K562 (cell line): Measurements from ENCODE around the gene MYMX. TPM values are rescaled to one million over a fixed set of nuclear protein-coding genes. Genes with fewer than 3 reads are reported as not detected.

Source experiments
- CBFA2T2 ChIP-seq: fragments of 450-650 bp; conservative IDR thresholded peaks from 2 replicates; pipeline ENCODE4 v1.6.1; 2017; ENCODE audit warnings: mild to moderate bottlenecking
- ZFX ChIP-seq: sonication (generic); formaldehyde crosslinking; IDR thresholded peaks from 2 replicates; pipeline ENCODE4 v1.8.0; 2022; ENCODE audit warnings: mild to moderate bottlenecking, missing genetic modification reagents, moderate library complexity
- polyA plus RNA-seq, 8 experiments: library from polyadenylated mRNA; depleted of rRNA in 4 of 8; stranded (reverse) in 5 of 8; unstranded in 3 of 8; fragments of >200 nt; fragmentation: Nextera tagmentation in 2 of 8; fragmentation: Illumina TruSeq in 1 of 8; extraction: Ambion mirVana in 2 of 8; extraction: Trizol in 1 of 8; gene quantifications; 2 replicates each; pipeline versions ENCODE4 v1.2.1 to v1.2.3, GENCODE V29; 2011 to 2014; ENCODE audit warnings: inconsistent platforms in 1 of 8, missing spikeins in 1 of 8
- total RNA-seq, 7 experiments: library from RNA; depleted of rRNA in 6 of 7; stranded (reverse); fragments of >200 nt in 6 of 7; fragmentation: Illumina TruSeq in 2 of 7; extraction: Trizol in 2 of 7; gene quantifications; 2 replicates each; pipeline versions ENCODE4 v1.2.1 to v1.2.3, GENCODE V29; 2011 to 2021; ENCODE audit warnings: low replicate concordance in 1 of 7
- TF ChIP-seq, protein P1 (sequence below): fragments of 450-650 bp; IDR thresholded peaks from 2 replicates; pipeline ENCODE4 v1.6.1; 2016; ENCODE audit warnings: mild to moderate bottlenecking, moderate library complexity
- TF ChIP-seq, protein P2 (sequence below): sonication (generic); formaldehyde crosslinking; IDR thresholded peaks from 2 replicates; pipeline ENCODE4 v1.8.0; 2022; ENCODE audit warnings: mild to moderate bottlenecking, low read depth, missing genetic modification reagents
- TF ChIP-seq, protein P3 (sequence below), 2 experiments: fragments of 450-650 bp; IDR thresholded peaks; 2 replicates each; pipeline ENCODE4 v1.6.1; 2016; ENCODE audit warnings: mild to moderate bottlenecking in 2 of 2, borderline replicate concordance in 1 of 2, low read depth in 1 of 2, moderate library complexity in 1 of 2

MYMX gene
- total and polyA plus RNA-seq, 9 of the 15 experiments (the other 6 are each of a cell fraction or from before 2014, with no cell fraction given), result 0.12 TPM; not detected in 8

- TF ChIP-seq, protein P1, sequence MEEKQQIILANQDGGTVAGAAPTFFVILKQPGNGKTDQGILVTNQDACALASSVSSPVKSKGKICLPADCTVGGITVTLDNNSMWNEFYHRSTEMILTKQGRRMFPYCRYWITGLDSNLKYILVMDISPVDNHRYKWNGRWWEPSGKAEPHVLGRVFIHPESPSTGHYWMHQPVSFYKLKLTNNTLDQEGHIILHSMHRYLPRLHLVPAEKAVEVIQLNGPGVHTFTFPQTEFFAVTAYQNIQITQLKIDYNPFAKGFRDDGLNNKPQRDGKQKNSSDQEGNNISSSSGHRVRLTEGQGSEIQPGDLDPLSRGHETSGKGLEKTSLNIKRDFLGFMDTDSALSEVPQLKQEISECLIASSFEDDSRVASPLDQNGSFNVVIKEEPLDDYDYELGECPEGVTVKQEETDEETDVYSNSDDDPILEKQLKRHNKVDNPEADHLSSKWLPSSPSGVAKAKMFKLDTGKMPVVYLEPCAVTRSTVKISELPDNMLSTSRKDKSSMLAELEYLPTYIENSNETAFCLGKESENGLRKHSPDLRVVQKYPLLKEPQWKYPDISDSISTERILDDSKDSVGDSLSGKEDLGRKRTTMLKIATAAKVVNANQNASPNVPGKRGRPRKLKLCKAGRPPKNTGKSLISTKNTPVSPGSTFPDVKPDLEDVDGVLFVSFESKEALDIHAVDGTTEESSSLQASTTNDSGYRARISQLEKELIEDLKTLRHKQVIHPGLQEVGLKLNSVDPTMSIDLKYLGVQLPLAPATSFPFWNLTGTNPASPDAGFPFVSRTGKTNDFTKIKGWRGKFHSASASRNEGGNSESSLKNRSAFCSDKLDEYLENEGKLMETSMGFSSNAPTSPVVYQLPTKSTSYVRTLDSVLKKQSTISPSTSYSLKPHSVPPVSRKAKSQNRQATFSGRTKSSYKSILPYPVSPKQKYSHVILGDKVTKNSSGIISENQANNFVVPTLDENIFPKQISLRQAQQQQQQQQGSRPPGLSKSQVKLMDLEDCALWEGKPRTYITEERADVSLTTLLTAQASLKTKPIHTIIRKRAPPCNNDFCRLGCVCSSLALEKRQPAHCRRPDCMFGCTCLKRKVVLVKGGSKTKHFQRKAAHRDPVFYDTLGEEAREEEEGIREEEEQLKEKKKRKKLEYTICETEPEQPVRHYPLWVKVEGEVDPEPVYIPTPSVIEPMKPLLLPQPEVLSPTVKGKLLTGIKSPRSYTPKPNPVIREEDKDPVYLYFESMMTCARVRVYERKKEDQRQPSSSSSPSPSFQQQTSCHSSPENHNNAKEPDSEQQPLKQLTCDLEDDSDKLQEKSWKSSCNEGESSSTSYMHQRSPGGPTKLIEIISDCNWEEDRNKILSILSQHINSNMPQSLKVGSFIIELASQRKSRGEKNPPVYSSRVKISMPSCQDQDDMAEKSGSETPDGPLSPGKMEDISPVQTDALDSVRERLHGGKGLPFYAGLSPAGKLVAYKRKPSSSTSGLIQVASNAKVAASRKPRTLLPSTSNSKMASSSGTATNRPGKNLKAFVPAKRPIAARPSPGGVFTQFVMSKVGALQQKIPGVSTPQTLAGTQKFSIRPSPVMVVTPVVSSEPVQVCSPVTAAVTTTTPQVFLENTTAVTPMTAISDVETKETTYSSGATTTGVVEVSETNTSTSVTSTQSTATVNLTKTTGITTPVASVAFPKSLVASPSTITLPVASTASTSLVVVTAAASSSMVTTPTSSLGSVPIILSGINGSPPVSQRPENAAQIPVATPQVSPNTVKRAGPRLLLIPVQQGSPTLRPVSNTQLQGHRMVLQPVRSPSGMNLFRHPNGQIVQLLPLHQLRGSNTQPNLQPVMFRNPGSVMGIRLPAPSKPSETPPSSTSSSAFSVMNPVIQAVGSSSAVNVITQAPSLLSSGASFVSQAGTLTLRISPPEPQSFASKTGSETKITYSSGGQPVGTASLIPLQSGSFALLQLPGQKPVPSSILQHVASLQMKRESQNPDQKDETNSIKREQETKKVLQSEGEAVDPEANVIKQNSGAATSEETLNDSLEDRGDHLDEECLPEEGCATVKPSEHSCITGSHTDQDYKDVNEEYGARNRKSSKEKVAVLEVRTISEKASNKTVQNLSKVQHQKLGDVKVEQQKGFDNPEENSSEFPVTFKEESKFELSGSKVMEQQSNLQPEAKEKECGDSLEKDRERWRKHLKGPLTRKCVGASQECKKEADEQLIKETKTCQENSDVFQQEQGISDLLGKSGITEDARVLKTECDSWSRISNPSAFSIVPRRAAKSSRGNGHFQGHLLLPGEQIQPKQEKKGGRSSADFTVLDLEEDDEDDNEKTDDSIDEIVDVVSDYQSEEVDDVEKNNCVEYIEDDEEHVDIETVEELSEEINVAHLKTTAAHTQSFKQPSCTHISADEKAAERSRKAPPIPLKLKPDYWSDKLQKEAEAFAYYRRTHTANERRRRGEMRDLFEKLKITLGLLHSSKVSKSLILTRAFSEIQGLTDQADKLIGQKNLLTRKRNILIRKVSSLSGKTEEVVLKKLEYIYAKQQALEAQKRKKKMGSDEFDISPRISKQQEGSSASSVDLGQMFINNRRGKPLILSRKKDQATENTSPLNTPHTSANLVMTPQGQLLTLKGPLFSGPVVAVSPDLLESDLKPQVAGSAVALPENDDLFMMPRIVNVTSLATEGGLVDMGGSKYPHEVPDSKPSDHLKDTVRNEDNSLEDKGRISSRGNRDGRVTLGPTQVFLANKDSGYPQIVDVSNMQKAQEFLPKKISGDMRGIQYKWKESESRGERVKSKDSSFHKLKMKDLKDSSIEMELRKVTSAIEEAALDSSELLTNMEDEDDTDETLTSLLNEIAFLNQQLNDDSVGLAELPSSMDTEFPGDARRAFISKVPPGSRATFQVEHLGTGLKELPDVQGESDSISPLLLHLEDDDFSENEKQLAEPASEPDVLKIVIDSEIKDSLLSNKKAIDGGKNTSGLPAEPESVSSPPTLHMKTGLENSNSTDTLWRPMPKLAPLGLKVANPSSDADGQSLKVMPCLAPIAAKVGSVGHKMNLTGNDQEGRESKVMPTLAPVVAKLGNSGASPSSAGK, result peak; percentile 89
- TF ChIP-seq, protein P2, sequence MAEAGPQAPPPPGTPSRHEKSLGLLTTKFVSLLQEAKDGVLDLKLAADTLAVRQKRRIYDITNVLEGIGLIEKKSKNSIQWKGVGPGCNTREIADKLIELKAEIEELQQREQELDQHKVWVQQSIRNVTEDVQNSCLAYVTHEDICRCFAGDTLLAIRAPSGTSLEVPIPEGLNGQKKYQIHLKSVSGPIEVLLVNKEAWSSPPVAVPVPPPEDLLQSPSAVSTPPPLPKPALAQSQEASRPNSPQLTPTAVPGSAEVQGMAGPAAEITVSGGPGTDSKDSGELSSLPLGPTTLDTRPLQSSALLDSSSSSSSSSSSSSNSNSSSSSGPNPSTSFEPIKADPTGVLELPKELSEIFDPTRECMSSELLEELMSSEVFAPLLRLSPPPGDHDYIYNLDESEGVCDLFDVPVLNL, result peak; percentile 81
- TF ChIP-seq CBFA2T2 (0 out of 2 replicates have a peak, but pooled peaks have one; percentile 7), ZFX (CRISPR knock-in tag) (peak; percentile 59)
- TF ChIP-seq, protein P3, sequence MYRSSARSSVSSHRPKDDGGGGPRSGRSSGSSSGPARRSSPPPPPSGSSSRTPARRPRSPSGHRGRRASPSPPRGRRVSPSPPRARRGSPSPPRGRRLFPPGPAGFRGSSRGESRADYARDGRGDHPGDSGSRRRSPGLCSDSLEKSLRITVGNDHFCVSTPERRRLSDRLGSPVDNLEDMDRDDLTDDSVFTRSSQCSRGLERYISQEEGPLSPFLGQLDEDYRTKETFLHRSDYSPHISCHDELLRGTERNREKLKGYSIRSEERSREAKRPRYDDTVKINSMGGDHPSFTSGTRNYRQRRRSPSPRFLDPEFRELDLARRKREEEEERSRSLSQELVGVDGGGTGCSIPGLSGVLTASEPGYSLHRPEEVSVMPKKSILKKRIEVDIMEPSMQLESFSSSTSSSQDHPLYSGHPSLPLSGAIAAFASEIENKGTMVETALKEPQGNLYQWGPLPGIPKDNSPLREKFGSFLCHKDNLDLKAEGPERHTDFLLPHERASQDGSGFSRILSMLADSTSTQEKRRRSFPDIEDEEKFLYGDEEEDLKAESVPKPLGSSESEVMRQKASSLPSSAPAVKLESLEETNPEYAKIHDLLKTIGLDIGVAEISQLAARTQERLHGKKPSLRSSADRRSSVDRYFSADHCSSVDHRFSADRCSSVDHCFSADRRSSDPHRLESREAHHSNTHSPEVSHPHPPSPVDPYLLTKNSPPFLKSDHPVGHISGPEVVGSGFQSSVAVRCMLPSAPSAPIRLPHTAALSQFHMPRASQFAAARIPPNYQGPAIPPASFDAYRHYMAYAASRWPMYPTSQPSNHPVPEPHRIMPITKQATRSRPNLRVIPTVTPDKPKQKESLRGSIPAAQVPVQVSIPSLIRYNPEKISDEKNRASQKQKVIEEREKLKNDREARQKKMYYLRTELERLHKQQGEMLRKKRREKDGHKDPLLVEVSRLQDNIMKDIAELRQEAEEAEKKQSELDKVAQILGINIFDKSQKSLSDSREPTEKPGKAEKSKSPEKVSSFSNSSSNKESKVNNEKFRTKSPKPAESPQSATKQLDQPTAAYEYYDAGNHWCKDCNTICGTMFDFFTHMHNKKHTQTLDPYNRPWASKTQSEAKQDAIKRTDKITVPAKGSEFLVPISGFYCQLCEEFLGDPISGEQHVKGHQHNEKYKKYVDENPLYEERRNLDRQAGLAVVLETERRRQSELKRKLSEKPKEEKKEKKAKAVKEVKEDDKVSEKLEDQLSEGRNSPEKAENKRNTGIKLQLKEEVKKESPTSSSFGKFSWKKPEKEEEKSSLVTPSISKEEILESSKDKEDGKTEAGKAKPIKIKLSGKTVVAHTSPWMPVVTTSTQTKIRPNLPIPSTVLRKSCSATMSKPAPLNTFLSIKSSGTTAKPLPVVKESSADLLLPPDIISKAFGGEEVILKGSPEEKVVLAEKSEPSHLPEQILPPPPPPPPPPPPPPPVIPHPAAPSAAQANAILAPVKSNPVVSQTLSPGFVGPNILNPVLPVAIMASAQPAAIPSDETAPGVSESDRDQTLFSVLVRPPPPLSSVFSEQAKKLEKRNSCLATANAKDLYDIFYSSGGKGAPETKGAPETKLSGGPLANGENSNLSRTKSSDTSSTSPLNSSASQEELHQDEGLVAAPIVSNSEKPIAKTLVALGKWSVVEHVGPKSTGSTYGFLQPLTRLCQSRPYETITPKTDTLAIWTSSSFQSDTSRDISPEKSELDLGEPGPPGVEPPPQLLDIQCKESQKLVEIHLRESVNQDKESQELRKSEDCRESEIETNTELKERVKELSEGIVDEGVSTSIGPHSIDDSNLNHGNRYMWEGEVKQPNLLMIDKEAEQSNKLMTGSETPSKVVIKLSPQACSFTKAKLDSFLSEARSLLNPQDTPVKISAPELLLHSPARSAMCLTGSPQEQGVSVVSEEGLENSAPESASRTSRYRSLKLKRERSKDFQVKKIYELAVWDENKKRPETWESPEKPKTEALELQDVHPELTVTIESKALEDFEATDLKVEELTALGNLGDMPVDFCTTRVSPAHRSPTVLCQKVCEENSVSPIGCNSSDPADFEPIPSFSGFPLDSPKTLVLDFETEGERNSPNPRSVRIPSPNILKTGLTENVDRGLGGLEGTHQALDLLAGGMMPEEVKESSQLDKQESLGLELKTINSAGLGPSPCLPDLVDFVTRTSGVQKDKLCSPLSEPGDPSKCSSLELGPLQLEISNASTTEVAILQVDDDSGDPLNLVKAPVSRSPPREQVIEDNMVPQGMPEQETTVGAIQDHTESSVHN (IDR thresholded peaks at IDR 0.05; ENCODE audit: borderline replicate concordance in 1 of 2, low read depth in 1 of 2), result no peak
Observed at GRCh38 chr6:44223319-44224028, 6.7 kb downstream of the MYMX start, which contains the start of gene SLC29A1 (continued).
